Measurements from ENCODE around the gene SNORC.

GRCh38 chr2:232927032-232927792 is 57.1 kb downstream of the SNORC start:
- TF ChIP-seq CTCF (optimal IDR thresholded peaks at IDR 0.05 in 1 of 3, IDR thresholded peaks at IDR 0.05 in 1 of 3, conservative IDR thresholded peaks at IDR 0.05 in 1 of 3; ENCODE audit: extremely low read depth in 1 of 3, insufficient read depth in 2 of 3, low read length in 3 of 3): no peak
- peak; percentile 70 for TF ChIP-seq EZH2 (IDR thresholded peaks at IDR 0.05; ENCODE audit: low read length)
